ENCODE measurements around the gene SLC30A3. TPM values are rescaled to one million over a fixed set of nuclear protein-coding genes. Genes with fewer than 3 reads are reported as not detected.

Gene SLC30A3
- total and polyA plus RNA-seq, 2 of the 13 experiments (the other 11 are each of a cell fraction or from before 2014, with no cell fraction given): 0.38 to 0.79 TPM

GRCh38 chr2:27303093-27304025 is 40.5 kb upstream of the SLC30A3 start (continued):
- TF ChIP-seq RERE (CRISPR knock-in tag; IDR thresholded peaks at IDR 0.05; ENCODE audit: low read depth): no peak
- no peak for TF ChIP-seq ZNF703 (CRISPR knock-in tag; IDR thresholded peaks at IDR 0.05; ENCODE audit: borderline replicate concordance)
- no peak for TF ChIP-seq ZNF572 (CRISPR knock-in tag; IDR thresholded peaks at IDR 0.05)
- TF ChIP-seq ZNF292 (CRISPR knock-in tag; IDR thresholded peaks at IDR 0.05; ENCODE audit: borderline replicate concordance, low read depth): peak; percentile 79
- TF ChIP-seq ZNF138 (CRISPR knock-in tag; IDR thresholded peaks at IDR 0.05; ENCODE audit: low read depth): no peak
- no peak for TF ChIP-seq JUNB (CRISPR knock-in tag; IDR thresholded peaks at IDR 0.05; ENCODE audit: borderline replicate concordance)
- TF ChIP-seq FLYWCH1 (CRISPR knock-in tag; IDR thresholded peaks at IDR 0.05): no peak
- TF ChIP-seq HIC2 (CRISPR knock-in tag; IDR thresholded peaks at IDR 0.05; ENCODE audit: low read depth): no peak
- TF ChIP-seq MLLT10 (CRISPR knock-in tag; IDR thresholded peaks at IDR 0.05): no peak
- peak; percentile 37; the same call in 1 of the 2 replicates for TF ChIP-seq TBX2 (CRISPR knock-in tag; IDR thresholded peaks at IDR 0.05; ENCODE audit: borderline replicate concordance)
- no peak for TF ChIP-seq MYPOP (CRISPR knock-in tag; IDR thresholded peaks at IDR 0.05)
- TF ChIP-seq ZNF224 (CRISPR knock-in tag; IDR thresholded peaks at IDR 0.05): no peak
- peak; percentile 44 for TF ChIP-seq TAF1 (CRISPR knock-in tag; IDR thresholded peaks at IDR 0.05)
- peak in 1 of 2 experiments; percentile 42; a peak in 1 of 4 replicates for TF ChIP-seq POLR2A (IDR thresholded peaks at IDR 0.05; ENCODE audit: insufficient read depth in 1 of 2, low read depth in 2 of 2, low read length in 2 of 2)
- no peak for TF ChIP-seq ZNF614 (CRISPR knock-in tag; IDR thresholded peaks at IDR 0.05; ENCODE audit: borderline replicate concordance)
- TF ChIP-seq FOXJ3 (CRISPR knock-in tag; IDR thresholded peaks at IDR 0.05; ENCODE audit: borderline replicate concordance): peak; percentile 46; the same call in 1 of the 2 replicates
- TF ChIP-seq ELF3 (CRISPR knock-in tag; IDR thresholded peaks at IDR 0.05): peak; percentile 59; the same call in 1 of the 2 replicates
- no peak for TF ChIP-seq TFDP1 (CRISPR knock-in tag; IDR thresholded peaks at IDR 0.05; ENCODE audit: borderline replicate concordance)
- peak; percentile 37; the same call in 1 of the 2 replicates for TF ChIP-seq CEBPG (CRISPR knock-in tag; IDR thresholded peaks at IDR 0.05)
